Measurements from ENCODE around the gene ZNF223.

- TF ChIP-seq CTCF (conservative IDR thresholded peaks at IDR 0.05): no peak
- no peak for TF ChIP-seq EZH2 (IDR thresholded peaks at IDR 0.05; ENCODE audit: low read depth)
Measured at GRCh38 chr19:44055870-44056269, 4.0 kb downstream of the ZNF223 start.

Data from PC-9 (cell line).